ENCODE results near the gene LHFPL6. TPM values are rescaled to one million over a fixed set of nuclear protein-coding genes. Genes with fewer than 3 reads are reported as not detected.

LHFPL6 gene
- total and polyA plus RNA-seq, 10 of the 15 experiments (the other 5 are each of a cell fraction or from before 2014, with no cell fraction given): 0.11 to 4.6 (median 0.41) TPM

DNA sequence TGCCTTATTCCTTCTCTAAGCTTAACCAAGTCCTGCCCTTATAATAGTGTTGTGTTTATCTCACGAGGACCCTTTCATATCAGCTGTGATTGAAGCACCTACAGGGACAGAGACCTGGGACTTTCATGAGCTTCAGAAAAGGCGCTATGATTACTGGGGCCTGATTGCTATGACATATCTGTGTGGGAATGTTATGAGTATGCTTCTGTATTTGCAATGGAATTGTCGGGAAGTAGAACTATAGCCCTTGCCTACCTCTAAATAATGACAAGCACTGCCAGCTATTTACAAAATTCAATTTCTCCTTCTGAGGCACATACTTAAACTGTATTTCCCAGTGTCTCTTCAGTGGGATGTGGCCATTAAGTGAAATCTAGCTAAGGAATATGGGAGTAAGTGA lies 191.5 kb downstream of the LHFPL6 start:
- Histone ChIP-seq H3K27ac (ENCODE audit: control insufficient read depth, insufficient read depth) (no peak overlapping the region), H3K4me1 (ENCODE audit: control insufficient read depth, insufficient read depth, low read length) (peaks cover 4% of the 10 kb centered on the region; the same call in 1 of the 2 replicates), H3K79me2 (ENCODE audit: control insufficient read depth, insufficient read depth, low read length) (no peaks in the 10 kb centered on the region), H3K27me3 (replicated peaks in 1 of 2; ENCODE audit: control insufficient read depth in 2 of 2, insufficient read depth in 2 of 2, low read length in 1 of 2) (no peaks in the 10 kb centered on the region), H4K20me1 (ENCODE audit: control insufficient read depth, insufficient read depth) (no peaks in the 10 kb centered on the region), H3K36me3 (ENCODE audit: control insufficient read depth in 2 of 2, insufficient read depth in 2 of 2, low read length in 1 of 2) (no peaks in the 10 kb centered on the region), H3K9ac (ENCODE audit: control insufficient read depth, insufficient read depth, low read length) (no peak overlapping the region), H3K4me3 (no peak overlapping the region), H2AFZ (ENCODE audit: control insufficient read depth, low read depth, low read length) (no peak overlapping the region), H3K4me2 (ENCODE audit: control insufficient read depth, insufficient read depth) (no peak overlapping the region), H3K9me3 (replicated peaks; ENCODE audit: control insufficient read depth, insufficient read depth, low read length) (no peaks in the 10 kb centered on the region)
- FAIRE-seq: no peak
- intact Hi-C loops (cut with micrococcal nuclease; ENCODE audit: unreplicated experiment): no loop called here
- ChIA-PET CTCF (interaction anchor here (0.7 to 0.9 kb wide), 3 partner anchors 116 to 200 kb away, joined by 3 to 7 read pairs (median 4); partner anchors contain the start of gene LHFPL6), POLR2A (no interaction called here), RAD21 (ENCODE audit: unreplicated experiment) (interaction anchor here (0.5 to 1.3 kb wide), 2 partner anchors 95 to 201 kb away, joined by 4 read pairs; no protein-coding TSS in a partner anchor), SMC1A (ENCODE audit: uncharacterized antibody, unreplicated experiment) (interaction anchor here (0.8 to 2.2 kb wide), 11 partner anchors 9 to 205 kb away, joined by 3 to 12 read pairs (median 3); no protein-coding TSS in a partner anchor)
- BruUV-seq (replicated peaks): no TSS peak
- in situ Hi-C loops (cut with MboI): no loop called here
- no peak for TF ChIP-seq NFIC (IDR thresholded peaks at IDR 0.05; ENCODE audit: low read depth, low read length)
- DNase-seq (ENCODE audit: low read depth, low spot score): no peak
- WGBS (ENCODE audit: insufficient coverage, insufficient replicate concordance, low lambda C conversion rate, missing lambda C conversion rate): 41% methylated on average over 3 of the region's 3 CpGs
- ATAC-seq: no peak

DNA sequence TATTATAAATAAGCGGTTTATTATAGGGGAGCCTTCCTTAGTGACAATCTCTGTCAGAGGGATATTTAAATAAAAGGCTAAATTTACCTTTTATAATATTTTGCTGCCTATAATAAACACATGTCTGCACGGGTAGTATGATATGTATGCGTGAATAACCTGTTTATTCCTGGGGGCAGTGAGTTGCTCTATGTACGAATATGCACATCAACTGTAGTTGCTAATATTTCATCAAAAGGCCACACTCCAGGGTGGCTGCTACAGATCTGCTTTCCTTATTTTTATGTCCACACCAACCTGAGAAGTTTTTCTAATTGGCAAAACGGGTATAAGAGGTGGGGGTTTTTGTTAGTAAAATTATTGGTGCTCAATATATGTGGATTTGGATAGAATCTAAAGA lies 192.0 kb downstream of the LHFPL6 start:
- Histone ChIP-seq H3K27me3 (replicated peaks in 1 of 2; ENCODE audit: control insufficient read depth in 2 of 2, insufficient read depth in 2 of 2, low read length in 1 of 2) (no peaks in the 10 kb centered on the region), H3K4me2 (ENCODE audit: control insufficient read depth, insufficient read depth) (no peak overlapping the region), H3K9ac (ENCODE audit: control insufficient read depth, insufficient read depth, low read length) (no peak overlapping the region), H3K4me1 (ENCODE audit: control insufficient read depth, insufficient read depth, low read length) (peaks cover 4% of the 10 kb centered on the region; the same call in 1 of the 2 replicates), H2AFZ (ENCODE audit: control insufficient read depth, low read depth, low read length) (no peak overlapping the region), H3K79me2 (ENCODE audit: control insufficient read depth, insufficient read depth, low read length) (no peaks in the 10 kb centered on the region), H3K36me3 (ENCODE audit: control insufficient read depth in 2 of 2, insufficient read depth in 2 of 2, low read length in 1 of 2) (no peaks in the 10 kb centered on the region), H4K20me1 (ENCODE audit: control insufficient read depth, insufficient read depth) (no peaks in the 10 kb centered on the region), H3K9me3 (replicated peaks; ENCODE audit: control insufficient read depth, insufficient read depth, low read length) (no peaks in the 10 kb centered on the region), H3K4me3 (no peak overlapping the region), H3K27ac (ENCODE audit: control insufficient read depth, insufficient read depth) (no peak overlapping the region)
- in situ Hi-C loops (cut with MboI) (no loop called here), intact Hi-C loops (cut with micrococcal nuclease; ENCODE audit: unreplicated experiment) (no loop called here)
- ChIA-PET POLR2A (no interaction called here), SMC1A (ENCODE audit: uncharacterized antibody, unreplicated experiment) (interaction anchor here (0.8 to 2.2 kb wide), 8 partner anchors 25 to 205 kb away, joined by 3 to 12 read pairs (median 3); no protein-coding TSS in a partner anchor), RAD21 (ENCODE audit: unreplicated experiment) (interaction anchor here (1.3 kb wide), 1 partner anchor 201 kb away, joined by 4 read pairs; no protein-coding TSS in a partner anchor), CTCF (interaction anchor here (0.7 kb wide), 1 partner anchor 116 kb away, joined by 3 read pairs; no protein-coding TSS in a partner anchor)
- TF ChIP-seq TCF3 (IDR thresholded peaks at IDR 0.05; ENCODE audit: borderline replicate concordance, insufficient read depth, low read depth, low read length) (no peak), ATF7 (IDR thresholded peaks at IDR 0.05; ENCODE audit: low read depth) (no peak), RB1 (IDR thresholded peaks at IDR 0.05; ENCODE audit: borderline replicate concordance) (no peak), IRF4 (IDR thresholded peaks at IDR 0.05; ENCODE audit: low read depth, low read length) (no peak), SMAD1 (IDR thresholded peaks at IDR 0.05; ENCODE audit: low read depth, partially characterized antibody) (no peak)
- TF ChIP-seq, protein P1, sequence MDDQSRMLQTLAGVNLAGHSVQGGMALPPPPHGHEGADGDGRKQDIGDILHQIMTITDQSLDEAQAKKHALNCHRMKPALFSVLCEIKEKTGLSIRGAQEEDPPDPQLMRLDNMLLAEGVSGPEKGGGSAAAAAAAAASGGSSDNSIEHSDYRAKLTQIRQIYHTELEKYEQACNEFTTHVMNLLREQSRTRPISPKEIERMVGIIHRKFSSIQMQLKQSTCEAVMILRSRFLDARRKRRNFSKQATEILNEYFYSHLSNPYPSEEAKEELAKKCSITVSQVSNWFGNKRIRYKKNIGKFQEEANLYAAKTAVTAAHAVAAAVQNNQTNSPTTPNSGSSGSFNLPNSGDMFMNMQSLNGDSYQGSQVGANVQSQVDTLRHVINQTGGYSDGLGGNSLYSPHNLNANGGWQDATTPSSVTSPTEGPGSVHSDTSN (IDR thresholded peaks at IDR 0.05; ENCODE audit: insufficient replicate concordance, low read depth, low read length): no peak
- TF ChIP-seq, protein P2, sequence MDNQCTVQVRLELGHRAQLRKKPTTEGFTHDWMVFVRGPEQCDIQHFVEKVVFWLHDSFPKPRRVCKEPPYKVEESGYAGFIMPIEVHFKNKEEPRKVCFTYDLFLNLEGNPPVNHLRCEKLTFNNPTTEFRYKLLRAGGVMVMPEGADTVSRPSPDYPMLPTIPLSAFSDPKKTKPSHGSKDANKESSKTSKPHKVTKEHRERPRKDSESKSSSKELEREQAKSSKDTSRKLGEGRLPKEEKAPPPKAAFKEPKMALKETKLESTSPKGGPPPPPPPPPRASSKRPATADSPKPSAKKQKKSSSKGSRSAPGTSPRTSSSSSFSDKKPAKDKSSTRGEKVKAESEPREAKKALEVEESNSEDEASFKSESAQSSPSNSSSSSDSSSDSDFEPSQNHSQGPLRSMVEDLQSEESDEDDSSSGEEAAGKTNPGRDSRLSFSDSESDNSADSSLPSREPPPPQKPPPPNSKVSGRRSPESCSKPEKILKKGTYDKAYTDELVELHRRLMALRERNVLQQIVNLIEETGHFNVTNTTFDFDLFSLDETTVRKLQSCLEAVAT (IDR thresholded peaks at IDR 0.05): no peak
- TF ChIP-seq, protein P3, sequence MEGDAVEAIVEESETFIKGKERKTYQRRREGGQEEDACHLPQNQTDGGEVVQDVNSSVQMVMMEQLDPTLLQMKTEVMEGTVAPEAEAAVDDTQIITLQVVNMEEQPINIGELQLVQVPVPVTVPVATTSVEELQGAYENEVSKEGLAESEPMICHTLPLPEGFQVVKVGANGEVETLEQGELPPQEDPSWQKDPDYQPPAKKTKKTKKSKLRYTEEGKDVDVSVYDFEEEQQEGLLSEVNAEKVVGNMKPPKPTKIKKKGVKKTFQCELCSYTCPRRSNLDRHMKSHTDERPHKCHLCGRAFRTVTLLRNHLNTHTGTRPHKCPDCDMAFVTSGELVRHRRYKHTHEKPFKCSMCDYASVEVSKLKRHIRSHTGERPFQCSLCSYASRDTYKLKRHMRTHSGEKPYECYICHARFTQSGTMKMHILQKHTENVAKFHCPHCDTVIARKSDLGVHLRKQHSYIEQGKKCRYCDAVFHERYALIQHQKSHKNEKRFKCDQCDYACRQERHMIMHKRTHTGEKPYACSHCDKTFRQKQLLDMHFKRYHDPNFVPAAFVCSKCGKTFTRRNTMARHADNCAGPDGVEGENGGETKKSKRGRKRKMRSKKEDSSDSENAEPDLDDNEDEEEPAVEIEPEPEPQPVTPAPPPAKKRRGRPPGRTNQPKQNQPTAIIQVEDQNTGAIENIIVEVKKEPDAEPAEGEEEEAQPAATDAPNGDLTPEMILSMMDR (IDR thresholded peaks at IDR 0.05 in 2 of 3, conservative IDR thresholded peaks at IDR 0.05 in 1 of 3; ENCODE audit: control insufficient read depth in 2 of 3, extremely low read depth in 1 of 3, insufficient read depth in 1 of 3, low read depth in 3 of 3, low read length in 3 of 3): no peak
- no peak for FAIRE-seq
- ATAC-seq: no peak
- WGBS (ENCODE audit: insufficient coverage, insufficient replicate concordance, low lambda C conversion rate, missing lambda C conversion rate): 46% methylated on average over 5 of the region's 5 CpGs
- DNase-seq (ENCODE audit: low read depth, low spot score): no peak
- BruUV-seq (replicated peaks): no TSS peak
